Activated B cell treated with CpG ODN at 0.5 μM for 24 hours (primary cell): ENCODE measurements around the gene EDA. TPM values are rescaled to one million over a fixed set of nuclear protein-coding genes. Genes with fewer than 3 reads are reported as not detected.

Experiments used
- ATAC-seq: fragments of 200-7000 bp; cut with Tn5 transposase; one replicate; pipeline ENCODE4 v1.10.0; 2021; ENCODE audit warnings: low read depth, mild to moderate bottlenecking, moderate library complexity
- CTCF ChIA-PET: fragments of 350-600 bp; sonication (Branson Sonifier 250); formaldehyde crosslinking; loops from one replicate; lab custom pipeline; 2021; ENCODE audit warnings: antibody characterized with exemption; lab: Charles Lee
- POLR2A ChIA-PET: fragments of 350-600 bp; sonication (Branson Sonifier 250); formaldehyde crosslinking; loops from one replicate; lab custom pipeline; 2021; ENCODE audit warnings: antibody characterized with exemption; lab: Charles Lee
- DNase-seq: peaks from one replicate; pipeline ENCODE4 v3.0.0; 2022
- H3K27ac Mint-ChIP-seq: one replicate; pipeline ENCODE4 v1.8.0; 2020; ENCODE audit warnings: mixed read lengths
- H3K27me3 Mint-ChIP-seq: one replicate; pipeline ENCODE4 v1.8.0; 2021; ENCODE audit warnings: mixed read lengths
- H3K36me3 Mint-ChIP-seq: one replicate; pipeline ENCODE4 v1.8.0; 2021; ENCODE audit warnings: low read depth, mixed read lengths
- H3K4me1 Mint-ChIP-seq: one replicate; pipeline ENCODE4 v1.8.0; 2021; ENCODE audit warnings: mixed read lengths
- H3K4me3 Mint-ChIP-seq: one replicate; pipeline ENCODE4 v1.8.0; 2020; ENCODE audit warnings: mild to moderate bottlenecking, mixed read lengths
- H3K9me3 Mint-ChIP-seq: one replicate; pipeline ENCODE4 v1.8.0; 2020; ENCODE audit warnings: mixed read lengths
- intact Hi-C: fragments of 100-400 bp; cut with micrococcal nuclease; formaldehyde crosslinking; loops from one replicate; pipeline ENCODE4 v1.15.1; 2024
- total RNA-seq: library from RNA; stranded (reverse); gene quantifications from 2 replicates; pipeline ENCODE4 v1.2.3, GENCODE V29; 2022
- TF ChIP-seq, protein P1 (sequence below): fragments of 200-600 bp; IDR thresholded peaks from one replicate; pipeline ENCODE4 v1.8.0; 2022; ENCODE audit warnings: antibody characterized with exemption, mild to moderate bottlenecking

The EDA gene
- total RNA-seq, 1 donor from 2014 or later: not detected

DNA sequence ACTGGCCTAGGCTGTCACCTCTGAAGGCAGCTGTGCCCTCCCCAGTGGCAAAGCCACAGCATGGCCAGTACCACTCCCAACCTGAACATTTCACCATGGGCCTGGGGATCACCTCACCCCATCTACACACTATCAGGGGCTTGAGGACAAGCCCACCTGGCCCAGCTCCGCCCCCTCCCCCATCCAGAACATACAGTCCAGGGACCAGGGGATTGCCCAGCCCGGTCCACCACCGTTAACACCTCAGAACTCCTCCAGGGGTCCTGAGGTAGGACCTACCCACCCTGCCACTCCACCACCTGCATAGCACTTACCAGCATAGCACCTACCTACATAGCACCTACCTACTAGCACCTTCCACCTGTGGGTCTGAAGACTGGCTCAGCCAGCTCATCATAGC lies 179.8 kb downstream of the EDA start:
- CTCF ChIA-PET: no interaction called here
- DNase-seq (no peak), ATAC-seq (no peak)
- no peaks in the 10 kb centered on the region for H3K36me3 Mint-ChIP-seq
- POLR2A ChIA-PET: no interaction called here
- H3K4me1 Mint-ChIP-seq: no peaks in the 10 kb centered on the region
- H3K27ac Mint-ChIP-seq: no peak overlapping the region
- intact Hi-C loops: no loop called here
- no peaks in the 10 kb centered on the region for H3K27me3 Mint-ChIP-seq
- no peak overlapping the region for H3K4me3 Mint-ChIP-seq
- H3K9me3 Mint-ChIP-seq: no peaks in the 10 kb centered on the region
- TF ChIP-seq, protein P1, sequence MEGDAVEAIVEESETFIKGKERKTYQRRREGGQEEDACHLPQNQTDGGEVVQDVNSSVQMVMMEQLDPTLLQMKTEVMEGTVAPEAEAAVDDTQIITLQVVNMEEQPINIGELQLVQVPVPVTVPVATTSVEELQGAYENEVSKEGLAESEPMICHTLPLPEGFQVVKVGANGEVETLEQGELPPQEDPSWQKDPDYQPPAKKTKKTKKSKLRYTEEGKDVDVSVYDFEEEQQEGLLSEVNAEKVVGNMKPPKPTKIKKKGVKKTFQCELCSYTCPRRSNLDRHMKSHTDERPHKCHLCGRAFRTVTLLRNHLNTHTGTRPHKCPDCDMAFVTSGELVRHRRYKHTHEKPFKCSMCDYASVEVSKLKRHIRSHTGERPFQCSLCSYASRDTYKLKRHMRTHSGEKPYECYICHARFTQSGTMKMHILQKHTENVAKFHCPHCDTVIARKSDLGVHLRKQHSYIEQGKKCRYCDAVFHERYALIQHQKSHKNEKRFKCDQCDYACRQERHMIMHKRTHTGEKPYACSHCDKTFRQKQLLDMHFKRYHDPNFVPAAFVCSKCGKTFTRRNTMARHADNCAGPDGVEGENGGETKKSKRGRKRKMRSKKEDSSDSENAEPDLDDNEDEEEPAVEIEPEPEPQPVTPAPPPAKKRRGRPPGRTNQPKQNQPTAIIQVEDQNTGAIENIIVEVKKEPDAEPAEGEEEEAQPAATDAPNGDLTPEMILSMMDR: no peak

DNA sequence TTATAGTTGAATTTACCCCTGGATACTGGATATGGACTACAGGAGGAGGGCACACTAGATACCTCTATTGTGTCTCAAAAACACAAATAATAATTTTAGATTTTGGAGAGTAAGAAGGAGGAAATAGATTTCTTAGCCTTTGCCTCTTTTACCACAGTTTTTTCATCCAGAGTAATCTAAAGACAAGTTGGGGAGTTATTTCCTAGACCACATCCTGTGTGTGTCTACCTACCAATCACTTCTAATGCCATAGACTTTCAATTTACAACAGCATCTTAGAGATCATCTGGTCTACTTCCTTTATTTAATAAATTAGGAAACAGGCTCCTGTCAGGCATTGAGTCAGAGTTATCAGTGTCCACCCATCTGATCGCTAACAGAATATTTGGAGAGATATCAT lies 191.5 kb downstream of the EDA start:
- Mint-ChIP-seq H3K4me1 (no peaks in the 10 kb centered on the region), H3K36me3 (no peaks in the 10 kb centered on the region), H3K27me3 (no peaks in the 10 kb centered on the region), H3K4me3 (no peak overlapping the region), H3K27ac (no peak overlapping the region), H3K9me3 (no peaks in the 10 kb centered on the region)
- ATAC-seq: no peak
- ChIA-PET POLR2A (no interaction called here), CTCF (no interaction called here)
- intact Hi-C loops: no loop called here
- no peak for DNase-seq
- TF ChIP-seq, protein P1: no peak

DNA sequence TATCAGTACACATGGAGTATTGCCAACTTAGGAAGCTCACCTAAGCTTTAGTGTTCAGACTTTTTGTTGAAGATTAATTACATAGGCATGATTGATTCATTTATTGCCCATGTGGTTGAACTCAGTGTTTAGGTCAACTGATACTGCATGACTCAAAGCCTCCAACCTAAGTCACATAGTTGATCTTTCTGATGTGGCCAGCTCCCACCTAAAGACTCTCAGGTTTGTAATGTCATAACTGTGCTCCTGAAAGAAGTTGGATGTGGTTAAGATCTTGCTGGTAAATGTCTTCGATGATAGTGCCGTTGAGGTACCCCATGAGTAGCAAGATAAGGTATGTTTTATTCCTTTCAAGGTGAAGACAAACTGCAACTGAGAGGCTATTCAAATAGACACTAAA lies 192.5 kb downstream of the EDA start:
- Mint-ChIP-seq H3K9me3 (no peaks in the 10 kb centered on the region), H3K27ac (no peak overlapping the region)
- intact Hi-C loops: no loop called here

GRCh38 chrX:69813677-69814076 lies 197.8 kb downstream of the EDA start:
- Mint-ChIP-seq H3K9me3 (peaks cover 2% of the 10 kb centered on the region), H3K27me3 (no peaks in the 10 kb centered on the region)

More for the DNA sequence above, 192.5 kb downstream of the EDA start:
- H3K36me3 Mint-ChIP-seq: no peaks in the 10 kb centered on the region
- ChIA-PET POLR2A (no interaction called here), CTCF (no interaction called here)
- ATAC-seq (no peak), DNase-seq (no peak)
- H3K27me3 Mint-ChIP-seq: no peaks in the 10 kb centered on the region
- H3K4me1 Mint-ChIP-seq: no peaks in the 10 kb centered on the region
- TF ChIP-seq, protein P1: no peak
- H3K4me3 Mint-ChIP-seq: no peak overlapping the region

DNA sequence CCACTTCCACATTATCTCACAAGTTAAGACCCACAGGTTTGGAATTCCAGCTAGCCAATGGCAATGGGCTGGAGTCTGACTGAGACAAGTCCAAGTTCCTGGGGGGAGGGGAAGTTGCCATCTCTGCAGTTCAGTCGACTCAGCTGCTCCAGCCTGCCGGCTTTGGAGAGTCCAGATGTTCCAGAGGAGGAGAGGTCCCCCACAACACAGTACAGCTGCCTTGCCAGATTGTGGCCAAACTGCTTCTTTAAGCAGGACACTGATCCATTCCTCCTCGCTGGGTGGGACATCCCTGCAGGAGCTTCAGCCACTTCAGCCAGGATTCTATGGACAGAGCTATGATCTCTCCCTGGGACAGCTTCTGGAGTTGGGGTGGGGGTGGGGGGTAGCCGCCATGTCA lies 199.2 kb downstream of the EDA start:
- CTCF ChIA-PET: no interaction called here
- Mint-ChIP-seq H3K36me3 (no peaks in the 10 kb centered on the region), H3K4me1 (no peaks in the 10 kb centered on the region), H3K27ac (no peak overlapping the region), H3K9me3 (peaks cover 2% of the 10 kb centered on the region), H3K4me3 (no peak overlapping the region), H3K27me3 (no peaks in the 10 kb centered on the region)
- intact Hi-C loops: no loop called here
- TF ChIP-seq, protein P1: no peak
- DNase-seq: no peak
- no peak for ATAC-seq
- POLR2A ChIA-PET: no interaction called here

More at GRCh38 chrX:69813677-69814076, 197.8 kb downstream of the EDA start:
- no peak overlapping the region for H3K4me3 Mint-ChIP-seq
- CTCF ChIA-PET: no interaction called here
- DNase-seq: no peak
- no peak overlapping the region for H3K27ac Mint-ChIP-seq
- no peaks in the 10 kb centered on the region for H3K36me3 Mint-ChIP-seq
- intact Hi-C loops: no loop called here
- TF ChIP-seq, protein P1: no peak
- POLR2A ChIA-PET: no interaction called here
- no peaks in the 10 kb centered on the region for H3K4me1 Mint-ChIP-seq
- ATAC-seq: no peak
